Smooth muscle cell (in vitro differentiated cells): ENCODE data around the gene CABLES2. TPM values are rescaled to one million over a fixed set of nuclear protein-coding genes. Genes with fewer than 3 reads are reported as not detected.

Experiments
- DNase-seq: peaks from one replicate; lab custom pipeline; 2025; ENCODE audit not compliant: unreplicated experiment; lab: John Stamatoyannopoulos, UW
- H2AFZ ChIP-seq: fragments of 200-600 bp; sonication (generic); 2 replicates; pipeline ENCODE4 v1.6.0; 2016; ENCODE audit warnings: antibody characterized with exemption, low read depth, mild to moderate bottlenecking
- H3F3A ChIP-seq: fragments of 200-600 bp; sonication (generic); 2 replicates; pipeline ENCODE4 v1.6.0; 2017; ENCODE audit warnings: antibody characterized with exemption, low read depth
- H3K27ac ChIP-seq: fragments of 200-600 bp; sonication (generic); 2 replicates; pipeline ENCODE4 v1.5.1; 2016; ENCODE audit warnings: low read depth, mild to moderate bottlenecking
- H3K27me3 ChIP-seq: fragments of 200-600 bp; sonication (generic); 2 replicates; pipeline ENCODE4 v1.6.1; 2016; ENCODE audit warnings: low read depth, mild to moderate bottlenecking
- H3K36me3 ChIP-seq: fragments of 200-600 bp; sonication (generic); 2 replicates; pipeline ENCODE4 v1.5.1; 2016; ENCODE audit warnings: low read depth
- H3K4me1 ChIP-seq: fragments of 200-600 bp; sonication (generic); 2 replicates; pipeline ENCODE4 v1.5.1; 2016; ENCODE audit warnings: low read depth
- H3K4me2 ChIP-seq: fragments of 200-600 bp; sonication (generic); 2 replicates; pipeline ENCODE4 v1.6.0; 2016; ENCODE audit warnings: mild to moderate bottlenecking
- H3K4me3 ChIP-seq: fragments of 200-600 bp; sonication (generic); 2 replicates; pipeline ENCODE4 v1.5.1; 2016; ENCODE audit warnings: mild to moderate bottlenecking
- H3K79me2 ChIP-seq: fragments of 200-600 bp; sonication (generic); 2 replicates; pipeline ENCODE4 v1.6.0; 2016; ENCODE audit warnings: low read depth, mild to moderate bottlenecking
- H3K9ac ChIP-seq: fragments of 200-600 bp; sonication (generic); 2 replicates; pipeline ENCODE4 v1.6.0; 2016; ENCODE audit warnings: low read depth
- H3K9me3 ChIP-seq: fragments of 200-600 bp; sonication (generic); replicated peaks from 2 replicates; pipeline ENCODE4 v1.5.1; 2016; ENCODE audit warnings: low read depth
- H4K20me1 ChIP-seq: fragments of 200-600 bp; sonication (generic); 2 replicates; pipeline ENCODE4 v1.6.0; 2016; ENCODE audit warnings: low read depth
- WGBS: methylation state at CpG from one replicate; pipeline ENCODE4 v1.1.7; 2016; ENCODE audit warnings: low lambda C conversion rate; 5-methylcytosine and 5-hydroxymethylcytosine counted together
- polyA plus RNA-seq: library from polyadenylated mRNA; unstranded; fragments of >200 nt; fragmentation: Nextera tagmentation; extraction: Ambion mirVana; gene quantifications from 2 replicates; pipeline ENCODE4 v1.2.1, GENCODE V29; 2016
- total RNA-seq: library from RNA; depleted of rRNA; stranded (reverse); fragments of >200 nt; gene quantifications from 2 replicates; pipeline ENCODE4 v1.2.3, GENCODE V29; 2014
- TF ChIP-seq, protein P1 (sequence below): fragments of 200-600 bp; sonication (generic); IDR thresholded peaks from 2 replicates; pipeline ENCODE4 v1.5.1; 2017; ENCODE audit warnings: borderline replicate concordance, mild to moderate bottlenecking, antibody characterized with exemption; ENCODE audit not compliant: insufficient read depth, poor library complexity, severe bottlenecking

The CABLES2 gene
- total and polyA plus RNA-seq, 2 experiments from 2014 or later, result 7.4 to 7.6 TPM

DNA sequence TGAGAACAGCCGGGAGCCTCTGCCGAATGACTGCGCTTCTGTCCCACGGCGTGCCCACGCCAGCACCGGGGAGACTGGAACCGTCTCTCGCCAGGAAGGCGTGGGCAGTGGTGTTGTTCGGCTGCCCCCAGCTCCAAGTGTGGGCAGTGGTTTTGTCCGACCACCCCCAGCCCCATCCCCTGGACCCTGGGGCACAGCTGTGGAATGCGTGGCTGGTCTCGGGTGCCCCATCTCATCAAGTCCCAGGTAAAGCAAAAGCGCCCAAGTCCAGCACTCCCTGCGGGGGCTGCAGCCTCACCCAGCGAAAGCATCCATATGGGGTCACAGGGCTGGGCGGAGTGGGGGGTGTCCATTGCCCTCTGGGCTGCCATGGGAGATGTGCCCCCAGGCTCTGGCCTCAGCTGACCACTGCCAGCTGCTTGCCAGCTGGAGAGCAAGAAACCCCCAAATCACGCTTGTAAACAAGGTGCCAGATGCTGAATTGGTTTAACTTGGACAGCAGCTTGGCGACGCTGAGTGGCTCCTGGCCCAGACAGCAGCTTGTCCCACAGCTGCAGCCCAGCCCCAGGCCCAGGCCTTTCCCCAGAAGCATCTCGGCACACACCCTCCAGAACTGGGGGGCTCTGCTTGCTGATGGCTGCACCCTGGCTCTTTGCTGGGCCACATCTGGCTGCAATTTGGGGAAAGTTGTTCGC is 4.5 kb downstream of the CABLES2 start:
- Histone ChIP-seq H2AFZ (no peak overlapping the region), H3K4me2 (no peak overlapping the region), H3K4me3 (no peak overlapping the region), H3K79me2 (peaks cover 11% of the 10 kb centered on the region), H3K9ac (no peak overlapping the region), H3K36me3 (no peaks in the 10 kb centered on the region), H4K20me1 (peaks cover 6% of the 10 kb centered on the region), H3K4me1 (peaks cover 8% of the 10 kb centered on the region), H3K9me3 (no peaks in the 10 kb centered on the region), H3K27me3 (no peaks in the 10 kb centered on the region), H3K27ac (no peak overlapping the region), H3F3A (no peaks in the 10 kb centered on the region)
- DNase-seq, result no peak
- WGBS, result 96% methylated on average over 23 of the region's 23 CpGs
- TF ChIP-seq, protein P1, sequence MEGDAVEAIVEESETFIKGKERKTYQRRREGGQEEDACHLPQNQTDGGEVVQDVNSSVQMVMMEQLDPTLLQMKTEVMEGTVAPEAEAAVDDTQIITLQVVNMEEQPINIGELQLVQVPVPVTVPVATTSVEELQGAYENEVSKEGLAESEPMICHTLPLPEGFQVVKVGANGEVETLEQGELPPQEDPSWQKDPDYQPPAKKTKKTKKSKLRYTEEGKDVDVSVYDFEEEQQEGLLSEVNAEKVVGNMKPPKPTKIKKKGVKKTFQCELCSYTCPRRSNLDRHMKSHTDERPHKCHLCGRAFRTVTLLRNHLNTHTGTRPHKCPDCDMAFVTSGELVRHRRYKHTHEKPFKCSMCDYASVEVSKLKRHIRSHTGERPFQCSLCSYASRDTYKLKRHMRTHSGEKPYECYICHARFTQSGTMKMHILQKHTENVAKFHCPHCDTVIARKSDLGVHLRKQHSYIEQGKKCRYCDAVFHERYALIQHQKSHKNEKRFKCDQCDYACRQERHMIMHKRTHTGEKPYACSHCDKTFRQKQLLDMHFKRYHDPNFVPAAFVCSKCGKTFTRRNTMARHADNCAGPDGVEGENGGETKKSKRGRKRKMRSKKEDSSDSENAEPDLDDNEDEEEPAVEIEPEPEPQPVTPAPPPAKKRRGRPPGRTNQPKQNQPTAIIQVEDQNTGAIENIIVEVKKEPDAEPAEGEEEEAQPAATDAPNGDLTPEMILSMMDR, result no peak

DNA sequence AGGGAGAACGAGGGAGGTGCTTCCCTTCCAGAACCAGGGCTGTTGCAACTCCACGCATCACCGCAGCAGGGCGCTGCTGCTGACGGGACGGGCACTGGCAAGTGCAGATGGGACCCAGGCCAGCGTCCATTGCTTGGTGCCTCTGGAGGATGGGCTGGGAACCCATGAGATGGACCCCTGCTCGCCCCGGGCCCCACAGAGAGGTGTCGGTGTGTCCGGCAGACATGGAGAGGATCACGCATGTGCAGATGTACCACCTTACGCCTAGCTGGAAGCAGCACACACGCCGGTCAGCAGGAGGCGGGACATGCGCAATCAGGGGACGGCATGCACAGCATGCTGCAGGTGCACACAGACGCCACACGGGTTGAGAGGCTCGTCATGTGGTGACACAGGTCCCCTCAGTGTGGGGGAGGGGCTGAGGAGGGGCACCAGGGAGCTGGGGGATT is 5.7 kb downstream of the CABLES2 start:
- no peaks in the 10 kb centered on the region for H3F3A ChIP-seq
- H4K20me1 ChIP-seq, result peaks cover 6% of the 10 kb centered on the region
- WGBS, result 81% methylated on average over 20 of the region's 21 CpGs
- no peak overlapping the region for H2AFZ ChIP-seq
- no peak overlapping the region for H3K27ac ChIP-seq
- peaks cover 7% of the 10 kb centered on the region for H3K79me2 ChIP-seq
- H3K4me1 ChIP-seq, result peaks cover 7% of the 10 kb centered on the region
- TF ChIP-seq, protein P1, result peak; percentile 28
- no peak overlapping the region for H3K4me2 ChIP-seq
- H3K9ac ChIP-seq, result no peak overlapping the region
- no peak for DNase-seq
- H3K27me3 ChIP-seq, result no peaks in the 10 kb centered on the region
- H3K4me3 ChIP-seq, result no peak overlapping the region
- H3K9me3 ChIP-seq, result no peaks in the 10 kb centered on the region
- no peaks in the 10 kb centered on the region for H3K36me3 ChIP-seq

DNA sequence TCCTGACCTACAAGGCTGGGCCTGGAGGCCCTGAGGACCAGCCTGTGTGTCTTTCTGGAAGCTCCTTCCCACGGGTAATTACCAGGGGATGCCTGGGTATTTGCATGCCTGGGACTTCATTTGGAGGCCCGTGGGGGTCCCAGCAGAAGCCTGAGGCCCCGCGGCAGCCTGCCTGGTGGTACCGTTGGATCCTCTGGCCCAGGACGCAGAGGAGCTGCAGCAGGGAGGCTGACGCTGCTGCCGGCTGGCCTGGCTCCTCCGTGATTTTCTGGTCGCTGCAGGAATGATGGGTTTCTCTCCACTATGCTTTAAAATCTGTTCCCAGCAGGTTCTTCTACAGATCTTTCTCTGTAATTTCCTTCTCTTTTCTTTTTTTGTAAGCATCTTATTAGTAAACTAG is 6.5 kb downstream of the CABLES2 start:
- no peak overlapping the region for H3K27ac ChIP-seq
- no peaks in the 10 kb centered on the region for H3K4me1 ChIP-seq
- H4K20me1 ChIP-seq, result peaks cover 6% of the 10 kb centered on the region
- no peak overlapping the region for H3K4me2 ChIP-seq
- H3K27me3 ChIP-seq, result no peaks in the 10 kb centered on the region
- TF ChIP-seq, protein P1, result no peak
- H2AFZ ChIP-seq, result no peak overlapping the region
- no peaks in the 10 kb centered on the region for H3K36me3 ChIP-seq
- H3K79me2 ChIP-seq, result no peaks in the 10 kb centered on the region
- H3F3A ChIP-seq, result no peaks in the 10 kb centered on the region
- no peaks in the 10 kb centered on the region for H3K9me3 ChIP-seq
- 88% methylated on average over 10 of the region's 10 CpGs for WGBS
- H3K4me3 ChIP-seq, result no peak overlapping the region
- DNase-seq, result no peak
- no peak overlapping the region for H3K9ac ChIP-seq

DNA sequence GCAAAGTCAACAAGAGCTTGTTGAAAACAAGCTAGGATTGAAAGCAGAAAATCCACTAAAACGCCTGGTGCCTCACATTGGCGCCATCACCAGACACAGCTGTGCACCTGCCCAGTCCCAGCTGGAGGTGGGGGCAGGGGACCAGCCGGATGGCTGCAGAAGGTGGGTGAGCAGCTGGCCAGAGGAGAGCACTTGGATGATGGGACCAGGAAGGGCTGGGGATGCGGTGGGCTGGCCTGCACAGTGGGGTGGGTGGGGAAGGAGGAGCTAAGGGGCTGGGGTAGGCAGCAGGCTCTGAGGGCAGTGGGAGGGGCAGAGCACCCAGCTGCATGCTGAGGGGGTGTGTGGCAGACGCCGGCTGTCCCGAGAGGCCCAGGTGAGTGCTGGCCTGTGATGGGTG is 7.1 kb downstream of the CABLES2 start:
- H4K20me1 ChIP-seq, result peaks cover 6% of the 10 kb centered on the region
- TF ChIP-seq, protein P1, result no peak
- H3F3A ChIP-seq, result no peaks in the 10 kb centered on the region
- DNase-seq, result no peak
- no peaks in the 10 kb centered on the region for H3K79me2 ChIP-seq
- H3K4me1 ChIP-seq, result no peaks in the 10 kb centered on the region
- H3K9me3 ChIP-seq, result no peaks in the 10 kb centered on the region
- no peak overlapping the region for H3K4me2 ChIP-seq
- H3K27me3 ChIP-seq, result no peaks in the 10 kb centered on the region
- H2AFZ ChIP-seq, result no peak overlapping the region
- H3K4me3 ChIP-seq, result no peak overlapping the region
- 97% methylated on average over 7 of the region's 7 CpGs for WGBS
- no peak overlapping the region for H3K9ac ChIP-seq
- no peaks in the 10 kb centered on the region for H3K36me3 ChIP-seq
- no peak overlapping the region for H3K27ac ChIP-seq
